Ammon's horn (tissue), 1 donor: ENCODE results near the gene STK32B.

Experiments
- DNase-seq: peaks from one replicate; pipeline ENCODE4 v3.0.0-alpha.2; 2016; ENCODE audit warnings: low spot score

Gene STK32B

GRCh38 chr4:5527211-5527610 is 475.9 kb downstream of the STK32B start:
- DNase-seq, result no peak

GRCh38 chr4:5528031-5528436 is 476.8 kb downstream of the STK32B start:
- no peak for DNase-seq

GRCh38 chr4:5532100-5532499 is 480.8 kb downstream of the STK32B start:
- DNase-seq, result no peak

- DNase-seq, result no peak
These were observed 488.3 kb downstream of the STK32B start for GRCh38 chr4:5539584-5539983.

GRCh38 chr4:5541169-5541568 is 489.9 kb downstream of the STK32B start:
- DNase-seq, result no peak

- DNase-seq, result no peak
These were observed 492.4 kb downstream of the STK32B start for GRCh38 chr4:5543681-5544080.

- DNase-seq, result no peak
These were observed 493.5 kb downstream of the STK32B start for GRCh38 chr4:5544762-5545161.

- no peak for DNase-seq
These were observed 494.0 kb downstream of the STK32B start for GRCh38 chr4:5545271-5545670.

- no peak for DNase-seq
These were observed 496.5 kb downstream of the STK32B start for GRCh38 chr4:5547651-5548249.
